ENCODE results near the gene ARMS2.

The ARMS2 gene

GRCh38 chr10:122454603-122455080 lies at the start of gene ARMS2:
ARMS2 (plus strand) TSS chr10:122454653; CDS start chr10:122454728, 75 bp downstream.
- DNase-seq = no peak

DNA sequence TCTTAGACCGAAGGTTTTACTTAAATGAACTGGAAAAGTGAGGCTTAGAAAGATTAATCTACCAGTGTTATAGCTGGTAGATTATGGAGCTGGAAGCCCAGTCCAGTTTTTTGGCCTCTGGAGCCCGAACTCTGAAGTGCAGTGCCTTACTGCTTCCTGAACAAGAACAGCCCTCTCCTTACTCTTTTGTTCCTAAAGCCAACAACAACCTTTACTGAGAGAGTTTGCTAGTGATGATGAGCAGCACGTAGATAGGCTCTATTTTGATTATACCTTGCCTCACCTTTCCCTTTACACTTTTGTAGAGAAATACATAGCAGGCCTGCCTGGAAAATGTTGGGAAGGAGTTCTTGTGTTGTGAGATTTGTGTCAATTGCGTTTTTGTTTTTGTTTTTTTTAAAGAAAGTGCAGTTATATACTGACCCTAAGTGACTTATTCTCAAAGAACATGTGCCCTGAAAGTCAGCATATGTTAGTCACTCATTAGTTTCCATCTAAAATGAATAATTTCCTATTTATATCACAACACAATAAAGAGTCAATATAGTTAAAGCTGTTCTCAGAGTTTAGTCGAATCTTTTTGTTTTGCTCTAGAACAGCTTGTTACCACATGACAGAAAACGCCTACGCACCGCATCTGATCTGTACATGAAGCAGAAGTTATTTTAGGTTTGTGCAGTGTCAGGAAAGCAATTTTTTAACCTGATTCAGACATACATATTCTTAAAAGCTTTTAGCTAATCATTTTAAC lies 46.9 kb upstream of the ARMS2 start:
- DNase-seq = no peak

GRCh38 chr10:122413327-122413726 lies 41.1 kb upstream of the ARMS2 start:
- DNase-seq = no peak

DNA sequence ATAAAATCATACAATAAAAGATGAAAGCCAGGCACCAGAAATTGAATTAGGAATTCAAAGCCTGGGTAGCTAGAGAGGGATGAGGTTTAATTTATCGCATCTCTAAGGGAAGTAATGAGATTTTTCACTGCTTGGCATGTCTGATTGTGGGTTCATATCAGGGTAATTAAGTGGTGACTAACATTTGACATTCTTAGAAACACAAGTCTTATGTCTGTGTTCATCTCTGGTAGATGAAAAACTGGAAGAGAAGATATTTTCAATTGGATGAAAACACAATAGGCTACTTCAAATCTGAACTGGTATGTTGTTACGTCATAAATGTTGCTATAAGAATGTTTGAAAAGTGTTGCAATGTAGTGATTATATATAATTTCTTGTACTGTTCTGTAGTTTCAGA lies 36.8 kb upstream of the ARMS2 start:
- no peak for DNase-seq

- no peak for DNase-seq
These were observed 35.4 kb upstream of the ARMS2 start for GRCh38 chr10:122419016-122419415.

GRCh38 chr10:122419876-122420623 lies 34.4 kb upstream of the ARMS2 start:
- no peak for DNase-seq

- no peak for DNase-seq
These were observed 33.8 kb upstream of the ARMS2 start for GRCh38 chr10:122420624-122421007.

DNA sequence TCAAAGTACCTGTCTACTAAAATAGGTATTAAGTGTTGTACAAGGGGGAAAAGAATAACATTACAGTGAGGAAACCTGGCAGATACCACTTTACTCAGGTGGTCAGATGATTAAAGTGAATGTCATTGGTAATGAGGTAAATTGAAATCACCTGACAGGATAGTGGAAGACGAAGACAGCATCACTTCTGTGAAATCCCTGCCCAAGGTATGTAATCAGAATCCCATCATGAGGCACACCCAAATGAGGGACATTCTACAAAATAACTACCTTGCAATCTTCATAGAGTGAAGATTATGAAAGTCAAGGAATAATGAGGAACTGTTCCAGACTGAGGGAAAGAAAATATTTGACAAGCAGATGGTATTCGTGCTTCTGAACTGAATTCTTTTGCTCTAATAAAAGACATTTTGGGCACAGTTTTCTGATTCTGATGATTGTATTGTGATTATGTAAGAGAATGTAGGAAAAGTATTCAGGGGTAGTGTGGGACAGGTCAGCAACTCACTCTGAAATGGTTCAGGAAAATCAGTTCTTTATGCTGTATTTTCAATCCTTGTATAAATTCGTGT lies 33.3 kb upstream of the ARMS2 start:
- no peak for DNase-seq

- DNase-seq = no peak
These were observed 32.7 kb upstream of the ARMS2 start for GRCh38 chr10:122421742-122422141.

GRCh38 chr10:122422266-122422989 lies 32.0 kb upstream of the ARMS2 start:
- no peak for DNase-seq

DNA sequence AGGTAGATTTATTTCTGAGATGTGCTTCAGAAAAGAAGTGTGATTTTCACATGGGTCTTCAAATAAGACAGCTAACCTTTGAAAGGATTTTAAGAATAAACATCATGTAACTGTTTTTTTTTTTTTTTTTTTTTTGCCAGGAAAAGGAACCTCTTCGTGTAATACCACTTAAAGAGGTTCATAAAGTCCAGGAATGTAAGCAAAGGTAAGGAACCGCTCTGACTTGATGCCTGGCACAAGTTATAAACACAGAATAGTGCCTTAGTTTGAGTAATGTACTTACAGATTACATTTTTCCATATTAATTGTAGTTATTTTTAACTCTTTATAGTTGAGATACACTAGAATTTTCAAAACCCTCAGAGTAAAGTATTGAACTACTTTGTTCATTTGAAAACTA lies 30.4 kb upstream of the ARMS2 start:
- no peak for DNase-seq

- DNase-seq = no peak
These were observed 27.6 kb upstream of the ARMS2 start for GRCh38 chr10:122426829-122427228.

- DNase-seq = no peak
These were observed 27.2 kb upstream of the ARMS2 start for GRCh38 chr10:122427280-122427679.

- DNase-seq = no peak
These were observed 19.1 kb upstream of the ARMS2 start for GRCh38 chr10:122435212-122435827.

GRCh38 chr10:122441961-122442360 lies 12.5 kb upstream of the ARMS2 start:
- DNase-seq = no peak

DNA sequence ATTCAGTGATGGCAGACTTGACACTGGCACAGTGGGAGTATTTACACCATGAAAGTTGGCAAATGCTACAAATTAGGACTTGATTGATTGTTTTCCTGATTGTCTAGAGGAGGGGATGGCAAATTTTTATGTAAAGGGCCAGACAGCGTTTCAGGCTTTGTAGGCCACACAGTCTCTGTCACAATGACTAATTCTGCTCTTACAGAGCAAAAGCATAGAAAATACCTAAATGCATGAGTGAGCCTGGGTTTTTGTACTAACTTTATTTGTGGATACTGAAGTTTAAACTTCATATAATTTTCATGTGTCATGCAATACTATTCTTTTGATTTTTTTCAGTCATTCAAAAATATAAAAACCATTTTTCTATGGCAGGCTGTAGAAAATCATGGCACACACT lies 9.0 kb upstream of the ARMS2 start:
- DNase-seq = no peak

DNA sequence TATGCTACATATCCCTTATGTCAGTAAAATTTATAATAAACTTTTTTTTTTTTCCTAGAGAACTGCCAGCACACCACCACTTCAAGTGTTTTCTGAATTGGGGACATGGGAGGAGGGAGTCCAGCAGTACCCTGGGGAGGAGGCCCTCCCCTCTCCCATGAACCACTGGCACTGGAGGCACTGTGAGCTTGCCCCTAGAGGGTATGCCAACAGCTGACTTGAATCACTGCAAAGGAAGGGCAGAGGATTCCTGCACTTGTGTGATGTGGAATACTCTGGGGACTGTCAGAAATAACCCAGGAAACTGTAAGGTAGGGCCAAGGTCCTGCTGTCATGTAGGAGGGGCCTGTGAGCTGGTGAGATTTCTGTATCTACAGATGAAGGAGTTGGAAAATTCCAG lies 8.5 kb upstream of the ARMS2 start:
- no peak for DNase-seq

DNA sequence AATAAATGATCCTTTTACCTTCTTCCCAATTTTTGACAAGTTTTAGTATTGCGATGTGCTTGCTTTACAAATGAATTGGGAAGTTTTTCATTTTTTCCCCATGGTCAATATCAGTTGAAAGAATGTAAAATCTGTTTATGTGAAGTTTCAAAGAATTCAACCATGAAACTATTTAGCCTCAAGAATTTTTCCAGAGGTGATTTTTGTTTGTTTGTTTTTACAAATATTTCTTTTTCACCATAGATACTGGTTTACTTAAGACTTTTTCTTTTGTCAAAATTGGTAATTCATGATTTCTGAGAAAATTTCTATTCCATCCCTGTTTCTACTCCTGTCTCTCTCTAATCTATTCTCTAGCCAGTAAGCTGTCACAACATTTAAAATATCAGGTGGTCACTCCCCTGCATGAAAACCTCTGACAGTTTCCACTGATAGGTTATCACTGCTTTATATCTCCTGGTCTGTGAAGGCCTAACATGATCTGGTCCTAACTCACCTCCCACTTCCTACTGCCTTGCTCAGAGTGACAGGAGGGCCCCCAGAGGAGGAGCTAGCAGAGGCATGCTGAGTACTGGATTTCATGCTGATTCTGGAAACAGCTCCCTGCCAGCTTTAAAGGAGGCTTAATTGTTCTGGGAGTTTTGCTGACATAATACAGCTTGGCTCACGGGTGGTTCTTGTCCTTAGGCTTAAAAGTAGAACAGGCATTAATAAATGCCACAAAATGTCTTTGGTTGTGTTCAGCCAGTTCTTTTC lies 7.6 kb upstream of the ARMS2 start:
- no peak for DNase-seq

DNA sequence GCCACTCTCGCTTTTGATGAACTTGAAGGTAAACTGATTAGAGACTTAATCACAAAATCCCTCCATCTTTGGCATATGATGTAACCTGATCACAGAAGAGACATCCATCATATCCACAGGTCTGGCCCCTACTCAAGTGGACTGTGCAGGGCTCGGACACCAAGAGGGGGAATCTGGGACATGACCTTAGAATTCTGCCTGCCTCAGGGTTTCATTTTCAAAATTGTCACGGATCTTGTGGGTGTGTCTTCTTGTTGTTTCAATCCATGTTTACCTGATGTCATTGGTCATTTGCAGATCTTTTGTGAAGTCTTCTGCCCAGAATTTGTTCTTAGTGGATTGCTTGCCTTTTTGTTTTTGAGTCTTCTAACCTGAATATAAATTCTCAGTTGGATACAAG lies 5.9 kb upstream of the ARMS2 start:
- no peak for DNase-seq

DNA sequence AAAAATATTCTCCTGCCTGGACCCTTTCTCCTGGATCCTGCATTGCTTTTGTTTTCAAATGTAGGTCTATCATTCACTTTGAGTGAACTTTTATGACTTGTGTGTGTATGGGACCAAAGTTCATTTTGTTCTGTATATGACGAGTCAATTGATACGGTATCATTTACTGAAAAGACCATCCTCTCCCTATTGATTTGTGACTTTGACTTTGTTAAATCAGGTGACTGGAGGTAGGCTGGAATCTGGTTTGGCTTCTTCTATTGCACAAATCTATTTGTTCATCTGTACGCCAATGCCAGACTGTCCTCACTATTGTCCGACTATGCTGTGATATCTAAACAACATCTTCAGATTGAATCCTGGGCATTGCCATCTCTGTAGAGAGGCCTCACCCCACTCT lies 5.3 kb upstream of the ARMS2 start:
- no peak for DNase-seq

DNA sequence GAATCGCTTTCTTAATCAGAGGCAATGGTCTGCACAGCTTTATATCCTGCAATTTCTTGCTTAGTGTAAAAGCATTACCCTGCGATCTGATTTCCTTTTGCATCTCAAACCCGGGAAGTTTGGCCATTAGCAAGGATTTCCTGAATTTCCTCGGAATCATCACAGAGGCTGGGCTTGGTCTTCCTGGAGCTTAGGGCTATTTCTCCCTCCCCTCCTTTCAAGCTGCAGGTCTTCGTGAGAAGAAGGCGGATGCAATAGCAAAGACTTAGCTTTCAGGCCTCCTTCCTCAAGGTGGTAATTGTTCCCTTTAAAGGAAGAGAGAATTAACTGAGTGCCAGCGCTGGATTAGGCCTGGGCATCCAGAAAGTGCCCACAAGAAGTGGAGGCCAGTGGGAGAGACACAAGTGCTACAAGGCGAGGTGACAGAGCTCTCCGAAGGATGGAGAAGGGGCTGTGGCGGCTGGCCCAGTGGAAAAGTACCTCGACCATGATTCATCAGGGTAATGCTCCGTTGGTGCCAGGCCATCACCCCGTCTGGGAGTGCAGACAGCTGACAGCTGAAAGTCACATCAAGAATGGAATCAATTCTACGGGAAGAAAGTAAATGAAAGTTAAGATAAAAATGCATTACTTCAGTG lies 4.0 kb upstream of the ARMS2 start:
- no peak for DNase-seq

Measured in C1 segment of cervical spinal cord (tissue), 14 donors.